MCF 10A (cell line): ENCODE measurements around the gene PDLIM7. TPM values are rescaled to one million over a fixed set of nuclear protein-coding genes. Genes with fewer than 3 reads are reported as not detected.

Experiments used
- BruUV-seq: library from RNA; stranded (reverse); fragments of 400-500 nt; replicated peaks from 2 replicates; lab custom pipeline; 2021; lab: Mats Ljungman, UMichigan
- CTCF ChIA-PET: fragments of 300-600 bp; sonication (Branson Sonifier 250); formaldehyde crosslinking; extraction: SDS; loops from one replicate; lab custom pipeline; 2021; ENCODE audit warnings: antibody characterized with exemption, inconsistent platforms; lab: Yijun Ruan, JAX
- POLR2A ChIA-PET: fragments of 300-600, 350-650 bp; sonication (Branson Sonifier 250); formaldehyde crosslinking; extraction: SDS; loops from one replicate; lab custom pipeline; 2020; ENCODE audit warnings: antibody characterized with exemption, inconsistent platforms; lab: Yijun Ruan, JAX
- DNase-seq: peaks from one replicate; pipeline ENCODE4 v3.0.0-alpha.2; 2018; ENCODE audit not compliant: unreplicated experiment
- H3K27ac Mint-ChIP-seq: one replicate; pipeline ENCODE4 v1.8.0; 2022; ENCODE audit warnings: mild to moderate bottlenecking, low read depth, mixed read lengths; ENCODE audit not compliant: unreplicated experiment
- H3K27me3 Mint-ChIP-seq: one replicate; pipeline ENCODE4 v1.8.0; 2022; ENCODE audit warnings: mixed read lengths; ENCODE audit not compliant: insufficient read depth, unreplicated experiment
- H3K36me3 Mint-ChIP-seq: one replicate; pipeline ENCODE4 v1.8.0; 2022; ENCODE audit warnings: mild to moderate bottlenecking, moderate library complexity, mixed read lengths; ENCODE audit not compliant: insufficient read depth, unreplicated experiment
- H3K4me1 Mint-ChIP-seq: one replicate; pipeline ENCODE4 v1.8.0; 2022; ENCODE audit warnings: mixed read lengths; ENCODE audit not compliant: insufficient read depth, unreplicated experiment
- H3K4me3 Mint-ChIP-seq: one replicate; pipeline ENCODE4 v1.8.0; 2022; ENCODE audit warnings: mild to moderate bottlenecking, moderate library complexity, mixed read lengths; ENCODE audit not compliant: unreplicated experiment
- H3K9me3 Mint-ChIP-seq: one replicate; pipeline ENCODE4 v1.8.0; 2022; ENCODE audit warnings: mixed read lengths; ENCODE audit not compliant: unreplicated experiment
- CTCF ChIP-seq: fragments of 200-600 bp; IDR thresholded peaks from one replicate; pipeline ENCODE4 v1.8.0; 2022; ENCODE audit warnings: antibody characterized with exemption, mild to moderate bottlenecking; ENCODE audit not compliant: unreplicated experiment
- intact Hi-C: fragments of 100-400 bp; cut with micrococcal nuclease; formaldehyde crosslinking; loops from 2 replicates; pipeline ENCODE4 v1.14.1; 2022
- total RNA-seq: library from RNA; stranded (reverse); gene quantifications from 2 replicates; pipeline ENCODE4 v1.2.3, GENCODE V29; 2022

The PDLIM7 gene
- total RNA-seq, 1 experiment from 2014 or later: 257 TPM

GRCh38 chr5:177498013-177498787, 796 bp upstream of the PDLIM7 start:
- no peak for DNase-seq
- BruUV-seq: TSS peak; percentile 24
- H3K4me3 Mint-ChIP-seq: peak overlapping the region; percentile 74
- ChIA-PET POLR2A (interaction anchor here (0.6 to 3.8 kb wide), 26 partner anchors 9 to 747 kb away, joined by 3 to 24 read pairs (median 5); partner anchors contain the start of genes B4GALT7, DDX41, GRK6 and RAB24), CTCF (interaction anchor here (0.6 to 8.6 kb wide), 15 partner anchors 11 to 908 kb away, joined by 3 to 83 read pairs (median 4); partner anchors contain the start of gene DDX41)
- H3K9me3 Mint-ChIP-seq: no peaks in the 10 kb centered on the region
- no peaks in the 10 kb centered on the region for H3K27me3 Mint-ChIP-seq
- intact Hi-C loops: no loop called here
- H3K36me3 Mint-ChIP-seq: no peaks in the 10 kb centered on the region
- TF ChIP-seq CTCF: no peak
- H3K27ac Mint-ChIP-seq: peak overlapping the region; percentile 40
- peaks cover 60% of the 10 kb centered on the region for H3K4me1 Mint-ChIP-seq

- POLR2A ChIA-PET: interaction anchor here (0.6 to 3.9 kb wide), 27 partner anchors 11 to 195 kb away, joined by 3 to 24 read pairs (median 5); partner anchors contain the start of genes B4GALT7, DDX41, GRK6 and RAB24
- peak; percentile 95 for DNase-seq
- Mint-ChIP-seq H3K27ac (peak overlapping the region; percentile 55), H3K4me1 (peaks cover 51% of the 10 kb centered on the region), H3K27me3 (no peaks in the 10 kb centered on the region), H3K4me3 (peak overlapping the region; percentile 74), H3K9me3 (no peaks in the 10 kb centered on the region), H3K36me3 (peaks cover 4% of the 10 kb centered on the region)
- intact Hi-C loops: loop anchor here (1.0 to 2.0 kb wide), 4 partner anchors 18 to 107 kb away; no protein-coding TSS in a partner anchor
- CTCF ChIA-PET: interaction anchor here (0.6 to 8.6 kb wide), 14 partner anchors 10 to 385 kb away, joined by 3 to 83 read pairs (median 4); partner anchors contain the start of gene DDX41
- BruUV-seq: no TSS peak
- no peak for TF ChIP-seq CTCF
Measured at GRCh38 chr5:177496727-177497291, 595 bp downstream of the PDLIM7 start.

- H3K36me3 Mint-ChIP-seq: peaks cover 6% of the 10 kb centered on the region
- CTCF ChIA-PET: interaction anchor here (0.6 to 8.6 kb wide), 14 partner anchors 11 to 321 kb away, joined by 3 to 65 read pairs (median 6); no protein-coding TSS in a partner anchor
- peak overlapping the region; percentile 55 for H3K27ac Mint-ChIP-seq
- no TSS peak for BruUV-seq
- H3K9me3 Mint-ChIP-seq: no peaks in the 10 kb centered on the region
- peak; percentile 77 for DNase-seq
- no peaks in the 10 kb centered on the region for H3K27me3 Mint-ChIP-seq
- POLR2A ChIA-PET: interaction anchor here (0.5 to 3.9 kb wide), 16 partner anchors 10 to 194 kb away, joined by 3 to 24 read pairs (median 5); partner anchors contain the start of gene GRK6
- H3K4me3 Mint-ChIP-seq: peak overlapping the region; percentile 74
- intact Hi-C loops: loop anchor here (2.0 kb wide), 2 partner anchors 17 to 51 kb away; no protein-coding TSS in a partner anchor
- H3K4me1 Mint-ChIP-seq: peaks cover 53% of the 10 kb centered on the region
- TF ChIP-seq CTCF: peak; percentile 59
Measured at GRCh38 chr5:177496070-177496726, 1.2 kb downstream of the PDLIM7 start.
